GM21717 (cell line): ENCODE results near the gene MLH3.

Source experiments
- ATAC-seq: cut with Tn5 transposase; IDR thresholded peaks from one replicate; pipeline ENCODE4 v1.9.1; 2021; ENCODE audit warnings: mild to moderate bottlenecking, moderate library complexity; ENCODE audit not compliant: unreplicated experiment

The MLH3 gene

GRCh38 chr14:74988993-74989392 is 62.3 kb downstream of the MLH3 start:
- ATAC-seq: no peak

- ATAC-seq: no peak
Observed at GRCh38 chr14:74988131-74988530, 63.1 kb downstream of the MLH3 start.

GRCh38 chr14:74985806-74986205 is 65.5 kb downstream of the MLH3 start:
- ATAC-seq: no peak

GRCh38 chr14:74985028-74985310 is 66.3 kb downstream of the MLH3 start:
- ATAC-seq: no peak

- ATAC-seq: no peak
Observed at GRCh38 chr14:74984236-74985027, 66.8 kb downstream of the MLH3 start.

GRCh38 chr14:74983343-74983742 is 67.9 kb downstream of the MLH3 start:
- ATAC-seq: no peak

- no peak for ATAC-seq
Observed at GRCh38 chr14:74982661-74983060, 68.6 kb downstream of the MLH3 start.

- no peak for ATAC-seq
Observed at GRCh38 chr14:74981833-74982232, 69.4 kb downstream of the MLH3 start.

GRCh38 chr14:74981462-74981782 is 69.8 kb downstream of the MLH3 start:
- no peak for ATAC-seq

GRCh38 chr14:74980731-74981461 is 70.4 kb downstream of the MLH3 start:
- no peak for ATAC-seq

- no peak for ATAC-seq
Observed at GRCh38 chr14:74980398-74980730, 70.9 kb downstream of the MLH3 start.

- ATAC-seq: no peak
Observed at GRCh38 chr14:74979442-74980397, 71.5 kb downstream of the MLH3 start.

GRCh38 chr14:74979029-74979428 is 72.2 kb downstream of the MLH3 start:
- ATAC-seq: no peak

- no peak for ATAC-seq
Observed at GRCh38 chr14:74978416-74978947, 72.8 kb downstream of the MLH3 start.

- ATAC-seq: no peak
Observed at GRCh38 chr14:74977901-74978385, 73.3 kb downstream of the MLH3 start.

GRCh38 chr14:74977164-74977900 is 73.9 kb downstream of the MLH3 start:
- no peak for ATAC-seq

GRCh38 chr14:74976264-74977113 is 74.8 kb downstream of the MLH3 start:
- no peak for ATAC-seq

- ATAC-seq: no peak
Observed at GRCh38 chr14:74975059-74975810, 76.0 kb downstream of the MLH3 start.
